H1 (cell line): ENCODE results near the gene MGAT4B. TPM values are rescaled to one million over a fixed set of nuclear protein-coding genes. Genes with fewer than 3 reads are reported as not detected.

Source experiments
- CTCF ChIA-PET: fragments of 300-600 bp; sonication (Branson Sonifier 250); formaldehyde crosslinking; loops from one replicate; lab custom pipeline; 2021; ENCODE audit not compliant: partially characterized antibody; lab: Charles Lee
- POLR2A ChIA-PET: fragments of 300-600 bp; sonication (Branson Sonifier 250); formaldehyde crosslinking; loops from one replicate; lab custom pipeline; 2021; ENCODE audit warnings: inconsistent platforms; ENCODE audit not compliant: partially characterized antibody; lab: Charles Lee
- DNase-seq, 2 experiments: peaks; one replicate each; pipeline versions ENCODE4 v3.0.0 to v3.0.0-alpha.2; 2010 to 2022; ENCODE audit warnings: low spot score in 2 of 2, low read depth in 1 of 2, mixed read lengths in 1 of 2
- FAIRE-seq: peaks from 2 replicates; lab custom pipeline; 2011; peaks lifted over from hg19 to GRCh38; lab: Jason Lieb, UNC
- H2AFZ ChIP-seq: 2 replicates; pipeline ENCODE4 v1.8.1; 2012; ENCODE audit warnings: low read length, inconsistent platforms
- H2AK5ac ChIP-seq: 2 replicates; pipeline ENCODE4 v1.6.1; 2013; ENCODE audit warnings: low read depth, low read length
- H2BK120ac ChIP-seq: replicated peaks from 2 replicates; pipeline ENCODE3; 2013; ENCODE audit warnings: low read depth, low read length, inconsistent platforms
- H2BK12ac ChIP-seq: 2 replicates; pipeline ENCODE4 v1.6.1; 2013; ENCODE audit warnings: low read depth, low read length
- H2BK15ac ChIP-seq: 2 replicates; pipeline ENCODE4 v1.6.1; 2013; ENCODE audit warnings: low read length
- H2BK20ac ChIP-seq: 2 replicates; pipeline ENCODE4 v1.6.1; 2013; ENCODE audit warnings: low read length
- H2BK5ac ChIP-seq: 2 replicates; pipeline ENCODE4 v1.6.1; 2013; ENCODE audit warnings: low read depth, low read length
- H3K14ac ChIP-seq: 2 replicates; pipeline ENCODE4 v1.6.1; 2013; ENCODE audit warnings: inconsistent platforms; ENCODE audit not compliant: insufficient read length
- H3K18ac ChIP-seq: 2 replicates; pipeline ENCODE4 v1.6.1; 2013; ENCODE audit warnings: low read length; ENCODE audit errors: extremely low read depth
- H3K23ac ChIP-seq: 2 replicates; pipeline ENCODE4 v1.6.1; 2013; ENCODE audit warnings: inconsistent platforms; ENCODE audit not compliant: insufficient read length
- H3K23me2 ChIP-seq: 2 replicates; pipeline ENCODE4 v1.6.1; 2013; ENCODE audit warnings: low read depth, low read length
- H3K27ac ChIP-seq: 2 replicates; pipeline ENCODE4 v1.6.1; 2011; ENCODE audit warnings: low read depth, low read length, inconsistent platforms
- H3K27me3 ChIP-seq, 4 experiments: replicated peaks in 1 of 4; 1 replicate in 1 of 4; 2 replicates in 3 of 4; pipeline versions ENCODE4 v1.6.1 to v1.8.1; 2011 to 2013; ENCODE audit warnings: low read length in 3 of 4, mild to moderate bottlenecking in 3 of 4, inconsistent platforms in 2 of 4, mixed read lengths in 2 of 4, moderate library complexity in 1 of 4; ENCODE audit not compliant: control insufficient read depth in 3 of 4, insufficient read depth in 3 of 4; ENCODE audit errors: extremely low read depth in 1 of 4
- H3K36me3 ChIP-seq, 4 experiments: 2 replicates each; pipeline versions ENCODE4 v1.6.1 to v1.8.1; 2011 to 2013; ENCODE audit warnings: mild to moderate bottlenecking in 4 of 4, low read length in 3 of 4, moderate library complexity in 2 of 4, control low read depth in 1 of 4, inconsistent platforms in 1 of 4; ENCODE audit not compliant: insufficient read depth in 4 of 4, control insufficient read depth in 2 of 4
- H3K4ac ChIP-seq: replicated peaks from 2 replicates; pipeline ENCODE3; 2013; ENCODE audit warnings: low read length, low read depth, mixed read lengths, inconsistent platforms; ENCODE audit not compliant: insufficient read length
- H3K4me1 ChIP-seq, 4 experiments: replicated peaks in 1 of 4; 1 replicate in 1 of 4; 2 replicates in 3 of 4; pipeline versions ENCODE4 v1.6.1 to v1.8.1; 2011 to 2013; ENCODE audit warnings: low read length in 3 of 4, inconsistent platforms in 2 of 4, mixed read lengths in 1 of 4; ENCODE audit not compliant: insufficient read depth in 4 of 4, control insufficient read depth in 3 of 4
- H3K4me2 ChIP-seq, 2 experiments: 2 replicates each; pipeline versions ENCODE4 v1.6.1 to v1.8.1; 2011 to 2013; ENCODE audit warnings: low read depth in 2 of 2, low read length in 2 of 2, control low read depth in 1 of 2, inconsistent platforms in 1 of 2, mild to moderate bottlenecking in 1 of 2; ENCODE audit not compliant: insufficient read depth in 1 of 2
- H3K4me3 ChIP-seq, 4 experiments: fragments of 200-600, 300-600 bp in 1 of 4; sonication (generic), shearing (Covaris generic), sonication (Bioruptor Twin) in 1 of 4; 2 replicates each; pipeline versions ENCODE4 v1.5.1 to v1.8.1; 2011 to 2016; ENCODE audit warnings: low read length in 4 of 4, low read depth in 3 of 4, control low read depth in 2 of 4, inconsistent platforms in 2 of 4, mild to moderate bottlenecking in 2 of 4, mixed read lengths in 1 of 4, moderate library complexity in 1 of 4; ENCODE audit not compliant: insufficient read depth in 2 of 4; ENCODE audit errors: extremely low read depth in 1 of 4
- H3K56ac ChIP-seq: replicated peaks from 2 replicates; pipeline ENCODE3; 2013; ENCODE audit warnings: low read depth, mild to moderate bottlenecking, mixed read lengths, low read length, inconsistent platforms; ENCODE audit not compliant: insufficient read length
- H3K79me1 ChIP-seq: 2 replicates; pipeline ENCODE4 v1.6.1; 2013; ENCODE audit warnings: low read depth, low read length, control low read depth
- H3K79me2 ChIP-seq, 2 experiments: 2 replicates each; pipeline versions ENCODE4 v1.6.1 to v1.8.1; 2012 to 2013; ENCODE audit warnings: low read length in 2 of 2, mild to moderate bottlenecking in 2 of 2, inconsistent platforms in 1 of 2; ENCODE audit not compliant: insufficient read depth in 2 of 2, control insufficient read depth in 1 of 2
- H3K9ac ChIP-seq, 4 experiments: replicated peaks in 1 of 4; 1 replicate in 1 of 4; 2 replicates in 3 of 4; pipeline versions ENCODE4 v1.6.1 to v1.8.1; 2011 to 2013; ENCODE audit warnings: low read depth in 3 of 4, low read length in 3 of 4, control low read depth in 2 of 4, mild to moderate bottlenecking in 2 of 4, moderate library complexity in 2 of 4, inconsistent platforms in 1 of 4; ENCODE audit errors: extremely low read depth in 1 of 4
- H3K9me3 ChIP-seq, 2 experiments: 2 replicates each; pipeline versions ENCODE4 v1.6.1 to v1.8.1; 2012 to 2013; ENCODE audit warnings: mild to moderate bottlenecking in 2 of 2, moderate library complexity in 2 of 2, control low read depth in 1 of 2, inconsistent platforms in 1 of 2, low read depth in 1 of 2, low read length in 1 of 2, mixed read lengths in 1 of 2; ENCODE audit not compliant: insufficient read depth in 2 of 2
- H4K20me1 ChIP-seq, 2 experiments: replicated peaks in 1 of 2; 2 replicates each; pipeline versions ENCODE3 to v1.8.1; 2011 to 2013; ENCODE audit warnings: inconsistent platforms in 2 of 2, low read length in 2 of 2, mild to moderate bottlenecking in 1 of 2; ENCODE audit not compliant: insufficient read depth in 2 of 2, control insufficient read depth in 1 of 2
- H4K5ac ChIP-seq: 2 replicates; pipeline ENCODE4 v1.6.1; 2013; ENCODE audit warnings: low read length, low read depth, mixed read lengths, inconsistent platforms; ENCODE audit not compliant: insufficient read length
- H4K8ac ChIP-seq: 2 replicates; pipeline ENCODE4 v1.8.0; 2013; ENCODE audit warnings: mild to moderate bottlenecking, moderate library complexity, low read length, inconsistent platforms; ENCODE audit not compliant: insufficient read depth; ENCODE audit errors: extremely low read depth
- H4K91ac ChIP-seq: replicated peaks from 2 replicates; pipeline ENCODE3; 2013; ENCODE audit warnings: low read length, mixed read lengths, inconsistent platforms; ENCODE audit not compliant: insufficient read length
- EZH2 ChIP-seq: fragments of 200-600 bp; sonication (generic); IDR thresholded peaks from 2 replicates; pipeline ENCODE4 v1.7.1; 2012; ENCODE audit warnings: low read depth, mild to moderate bottlenecking, moderate library complexity, low read length, inconsistent platforms; ENCODE audit not compliant: severe bottlenecking
- GABPA ChIP-seq: IDR thresholded peaks from 2 replicates; pipeline ENCODE4 v1.6.1; 2011; ENCODE audit warnings: mild to moderate bottlenecking, low read length, moderate library complexity, borderline replicate concordance; ENCODE audit not compliant: insufficient read depth
- KDM1A ChIP-seq: fragments of 200-600, 300-600 bp; sonication (generic); IDR thresholded peaks from 2 replicates; pipeline ENCODE4 v1.7.1; 2016; ENCODE audit warnings: mild to moderate bottlenecking, low read length, borderline replicate concordance
- KDM4A ChIP-seq: IDR thresholded peaks from one replicate; pipeline ENCODE4 v1.7.1; 2012; ENCODE audit warnings: low read depth, mild to moderate bottlenecking, moderate library complexity, low read length, inconsistent platforms; ENCODE audit not compliant: severe bottlenecking
- POLR2A ChIP-seq, 2 experiments: IDR thresholded peaks; 1 replicate in 1 of 2; 2 replicates in 1 of 2; pipeline ENCODE4 v1.6.1; 2011; ENCODE audit warnings: low read depth in 2 of 2, low read length in 2 of 2, mild to moderate bottlenecking in 2 of 2; ENCODE audit errors: control extremely low read depth in 1 of 2
- RBBP5 ChIP-seq: IDR thresholded peaks from 2 replicates; pipeline ENCODE4 v1.7.1; 2012; ENCODE audit warnings: low read depth, mild to moderate bottlenecking, inconsistent platforms, low read length, moderate library complexity, borderline replicate concordance
- RNF2 ChIP-seq: fragments of 200-900, 300-1000 bp; sonication (generic); IDR thresholded peaks from 2 replicates; pipeline ENCODE4 v1.7.1; 2016; ENCODE audit warnings: borderline replicate concordance, low read depth, mild to moderate bottlenecking, antibody characterized with exemption, low read length; ENCODE audit not compliant: poor library complexity, severe bottlenecking; ENCODE audit errors: missing control alignments
- SP2 ChIP-seq: IDR thresholded peaks from 2 replicates; pipeline ENCODE4 v1.6.1; 2012; ENCODE audit warnings: mild to moderate bottlenecking, low read length, inconsistent platforms
- TBP ChIP-seq: IDR thresholded peaks from 2 replicates; pipeline ENCODE4 v1.6.1; 2011; ENCODE audit warnings: low read depth, low read length, improper control_type of control experiment
- TEAD4 ChIP-seq: IDR thresholded peaks from 2 replicates; pipeline ENCODE4 v1.6.1; 2012; ENCODE audit warnings: low read depth, low read length, inconsistent platforms, mixed read lengths
- WGBS, 2 experiments: shearing (Covaris generic) in 1 of 2; methylation state at CpG; one replicate each; pipeline versions ENCODE4 v1.1.6 to v1.1.7; 2013 to 2015; ENCODE audit warnings: low lambda C conversion rate in 2 of 2, mixed read lengths in 2 of 2, inconsistent platforms in 1 of 2, low coverage in 1 of 2, missing lambda C conversion rate in 1 of 2; ENCODE audit not compliant: insufficient replicate concordance in 2 of 2, insufficient coverage in 1 of 2, insufficient read length in 1 of 2; ENCODE audit errors: extremely low coverage in 1 of 2, missing lambda C conversion rate in 1 of 2; 5-methylcytosine and 5-hydroxymethylcytosine counted together
- polyA plus RNA-seq, 7 experiments: library from polyadenylated mRNA; depleted of rRNA in 3 of 7; stranded (reverse) in 5 of 7; unstranded in 2 of 7; fragments of >200 nt in 5 of 7; fragments of 200-250 nt in 2 of 7; gene quantifications; 1 replicate in 5 of 7; 2 replicates in 1 of 7; 4 replicates in 1 of 7; pipeline versions ENCODE4 v1.2.1 to v1.2.3, GENCODE V29; 2011 to 2013; ENCODE audit warnings: missing spikeins in 2 of 7, mixed read lengths in 2 of 7
- total RNA-seq: library from RNA; stranded (reverse); fragmentation: NEBNext Ultra II Directional; extraction: Animal tissue kit (Norgen Biotek cat#: 25700); gene quantifications from 2 replicates; pipeline ENCODE4 v1.2.1, GENCODE V29; 2021
- TF ChIP-seq, protein P1 (sequence below): IDR thresholded peaks from 2 replicates; pipeline ENCODE4 v1.6.1; 2012; ENCODE audit warnings: inconsistent platforms
- TF ChIP-seq, protein P2 (sequence below): IDR thresholded peaks from 2 replicates; pipeline ENCODE4 v1.6.1; 2011; ENCODE audit warnings: low read depth, mild to moderate bottlenecking, low read length; ENCODE audit not compliant: insufficient read depth

MGAT4B gene
- total and polyA plus RNA-seq, 2 of the 8 experiments (the other 6 are each of a cell fraction or from before 2014, with no cell fraction given) = 116 to 128 TPM

DNA sequence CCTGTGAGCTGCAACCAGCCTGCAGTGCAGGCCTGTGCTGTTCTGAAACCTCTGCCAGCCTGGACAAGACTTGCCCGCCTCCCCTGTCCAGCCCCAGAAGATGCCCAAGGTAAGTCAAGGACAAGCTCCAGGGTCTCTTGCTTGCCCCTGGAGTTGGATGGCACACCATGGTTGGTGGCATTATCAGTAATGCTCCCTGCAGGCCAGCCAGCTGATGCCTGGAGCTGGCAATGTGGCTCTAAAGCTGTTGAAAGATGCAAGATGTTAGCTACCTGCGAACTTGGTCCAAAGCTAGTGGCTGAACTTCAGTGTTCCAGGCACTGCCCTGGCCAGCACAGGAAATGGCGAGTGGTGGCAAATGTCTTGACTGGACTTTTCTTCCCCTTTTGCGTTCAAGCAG lies 26.8 kb downstream of the MGAT4B start:
- POLR2A ChIA-PET = interaction anchor here (0.8 to 1.8 kb wide), 5 partner anchors 9 to 156 kb away, joined by 3 to 8 read pairs (median 3); partner anchors contain the start of genes HNRNPH1 and LTC4S
- Histone ChIP-seq H3K79me1 (no peaks in the 10 kb centered on the region; the same call in 1 of the 2 replicates), H2BK15ac (no peak overlapping the region), H2BK5ac (no peak overlapping the region), H3K36me3 (peaks cover 7 to 19% (median 14%) of the 10 kb centered on the region in 4 experiments; a peak in 5 of 8 replicates), H4K20me1 (peaks cover 0 to 2% of the 10 kb centered on the region in 2 experiments), H3K27me3 (no peaks in the 10 kb centered on the region), H4K5ac (no peak overlapping the region), H3K79me2 (no peaks in the 10 kb centered on the region)
- FAIRE-seq = no peak
- TF ChIP-seq KDM1A (no peak), EZH2 (no peak), TEAD4 (no peak), KDM4A (no peak), POLR2A (IDR thresholded peaks at IDR 0.05; ENCODE audit: control extremely low read depth in 1 of 2, low read depth in 2 of 2, low read length in 2 of 2) (no peak), TBP (no peak), RNF2 (no peak), RBBP5 (no peak), SP2 (no peak), GABPA (no peak)
- TF ChIP-seq, protein P1, sequence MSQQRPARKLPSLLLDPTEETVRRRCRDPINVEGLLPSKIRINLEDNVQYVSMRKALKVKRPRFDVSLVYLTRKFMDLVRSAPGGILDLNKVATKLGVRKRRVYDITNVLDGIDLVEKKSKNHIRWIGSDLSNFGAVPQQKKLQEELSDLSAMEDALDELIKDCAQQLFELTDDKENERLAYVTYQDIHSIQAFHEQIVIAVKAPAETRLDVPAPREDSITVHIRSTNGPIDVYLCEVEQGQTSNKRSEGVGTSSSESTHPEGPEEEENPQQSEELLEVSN = no peak
- TF ChIP-seq, protein P2, sequence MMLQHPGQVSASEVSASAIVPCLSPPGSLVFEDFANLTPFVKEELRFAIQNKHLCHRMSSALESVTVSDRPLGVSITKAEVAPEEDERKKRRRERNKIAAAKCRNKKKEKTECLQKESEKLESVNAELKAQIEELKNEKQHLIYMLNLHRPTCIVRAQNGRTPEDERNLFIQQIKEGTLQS = no peak
- TF ChIP-seq, all 59 proteins: peak for 0
- Histone ChIP-seq H3K56ac (no peak overlapping the region), H3K23me2 (no peaks in the 10 kb centered on the region), H3K4me3 (no peak overlapping the region), H2BK120ac (no peak overlapping the region), H2BK12ac (no peak overlapping the region), H2AFZ (no peak overlapping the region), H3K27ac (no peak overlapping the region), H2AK5ac (no peak overlapping the region), H4K8ac (no peak overlapping the region), H4K91ac (no peak overlapping the region), H2BK20ac (no peak overlapping the region), H3K9ac (no peak overlapping the region; a peak in 1 of 7 replicates), H3K9me3 (no peaks in the 10 kb centered on the region), H3K14ac (no peak overlapping the region), H3K4me1 (no peaks in the 10 kb centered on the region), H3K23ac (no peak overlapping the region), H3K4ac (no peak overlapping the region), H3K4me2 (no peak overlapping the region), H3K18ac (no peak overlapping the region)
- CTCF ChIA-PET = interaction anchor here (0.9 to 6.7 kb wide), 3 partner anchors 12 to 41 kb away, joined by 3 to 53 read pairs (median 32); partner anchors contain the start of gene SQSTM1
- WGBS, 2 experiments = 91% methylated on average over 4 of the region's 4 CpGs; no CpG with 5 or more reads in 1 of the 2 experiments
- DNase-seq = no peak
